ENCODE data around the gene PTPRD.
"Not testable (repeated sequence)": the region's sequence is repeated elsewhere in the genome, so short reads cannot be mapped to it uniquely, and the experiment has no call there.

PTPRD gene

DNA sequence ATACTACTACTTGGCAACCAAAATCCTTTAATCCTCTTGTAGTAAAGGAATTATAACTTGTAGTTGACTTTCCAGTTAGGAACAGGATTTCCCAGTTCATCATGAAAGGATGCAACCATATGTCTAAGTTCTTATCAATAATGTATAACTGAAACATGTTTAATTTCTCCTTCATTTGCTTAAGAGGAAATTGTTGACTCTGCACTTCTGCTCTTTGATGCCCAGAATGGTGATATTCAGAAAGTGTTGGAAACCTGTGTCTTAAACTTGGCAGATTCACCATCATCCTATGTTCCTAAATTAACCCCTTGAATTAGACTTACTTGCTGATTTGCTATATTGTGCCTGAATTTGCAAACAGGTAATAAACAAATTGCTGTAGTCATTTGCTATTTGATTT is 201.5 kb downstream of the PTPRD start:
- Histone ChIP-seq H3K4me3 (ENCODE audit: insufficient read depth, low read depth, low read length) (no peak overlapping the region), H3K27me3 (ENCODE audit: control insufficient read depth, insufficient read depth, low read length, poor library complexity, severe bottlenecking) (no peaks in the 10 kb centered on the region), H3K36me3 (ENCODE audit: control insufficient read depth, insufficient read depth, low read length) (no peaks in the 10 kb centered on the region), H3K4me1 (ENCODE audit: control insufficient read depth, insufficient read depth, low read length) (no peaks in the 10 kb centered on the region), H3K27ac (ENCODE audit: insufficient read depth, low read depth, low read length, poor library complexity, severe bottlenecking) (no peak overlapping the region), H3K9me3 (ENCODE audit: control insufficient read depth, low read length) (no peaks in the 10 kb centered on the region)

DNA sequence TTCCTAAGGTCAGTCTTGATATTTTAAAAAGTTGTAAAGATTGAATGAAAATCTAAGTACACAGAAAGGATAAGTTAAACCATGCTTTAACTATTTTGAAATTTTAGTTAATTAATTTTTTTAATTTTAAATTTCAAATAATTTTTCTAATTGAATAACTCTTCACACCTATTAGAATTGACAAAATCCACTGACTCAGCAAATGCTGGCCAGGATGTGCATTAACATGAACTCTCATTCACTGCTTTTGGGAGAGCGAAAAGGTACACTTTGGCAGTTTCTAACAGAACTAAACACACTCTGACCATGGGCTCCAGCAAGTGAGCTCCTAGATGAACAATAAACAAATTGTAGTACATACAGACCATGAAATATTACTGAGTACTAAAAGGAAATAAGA is 209.5 kb downstream of the PTPRD start:
- 92 to 96% methylated on average over 1 of the region's 1 CpG for WGBS, 2 experiments
- no peak overlapping the region for H3K27ac ChIP-seq (ENCODE audit: insufficient read depth, low read depth, low read length, poor library complexity, severe bottlenecking)

DNA sequence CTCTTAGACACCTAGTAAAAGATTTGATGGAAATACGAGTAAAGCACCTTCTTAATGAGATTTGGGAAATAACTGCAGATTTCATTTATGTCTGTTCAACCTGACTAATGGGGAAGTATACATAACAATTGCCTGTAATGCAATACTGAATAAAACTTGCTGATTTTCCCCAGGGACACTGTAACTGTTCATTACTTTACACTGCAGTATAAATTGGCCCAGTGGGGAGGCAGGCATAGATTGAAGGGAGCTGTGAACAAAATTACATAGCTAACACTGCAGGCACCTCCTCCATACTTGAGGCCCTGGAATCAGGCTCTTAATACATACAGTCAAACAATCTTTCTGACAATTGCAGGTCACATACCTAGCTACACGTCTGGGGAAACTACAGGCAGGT is 216.2 kb downstream of the PTPRD start:
- H3K4me1 ChIP-seq (ENCODE audit: control insufficient read depth, insufficient read depth, low read length), result no peaks in the 10 kb centered on the region
- H3K36me3 ChIP-seq (ENCODE audit: control insufficient read depth, insufficient read depth, low read length), result no peaks in the 10 kb centered on the region
- no peaks in the 10 kb centered on the region for H3K9me3 ChIP-seq (ENCODE audit: control insufficient read depth, low read length)
- no peak overlapping the region for H3K4me3 ChIP-seq (ENCODE audit: insufficient read depth, low read depth, low read length)
- no peak overlapping the region for H3K27ac ChIP-seq (ENCODE audit: insufficient read depth, low read depth, low read length, poor library complexity, severe bottlenecking)
- H3K27me3 ChIP-seq (ENCODE audit: control insufficient read depth, insufficient read depth, low read length, poor library complexity, severe bottlenecking), result no peaks in the 10 kb centered on the region
- 79 to 90% methylated on average over 2 of the region's 2 CpGs for WGBS, 2 experiments

More for the DNA sequence above, 209.5 kb downstream of the PTPRD start:
- no peaks in the 10 kb centered on the region for H3K4me1 ChIP-seq (ENCODE audit: control insufficient read depth, insufficient read depth, low read length)
- H3K27me3 ChIP-seq (ENCODE audit: control insufficient read depth, insufficient read depth, low read length, poor library complexity, severe bottlenecking), result no peaks in the 10 kb centered on the region
- no peaks in the 10 kb centered on the region for H3K9me3 ChIP-seq (ENCODE audit: control insufficient read depth, low read length)
- no peaks in the 10 kb centered on the region for H3K36me3 ChIP-seq (ENCODE audit: control insufficient read depth, insufficient read depth, low read length)
- H3K4me3 ChIP-seq (ENCODE audit: insufficient read depth, low read depth, low read length), result no peak overlapping the region

DNA sequence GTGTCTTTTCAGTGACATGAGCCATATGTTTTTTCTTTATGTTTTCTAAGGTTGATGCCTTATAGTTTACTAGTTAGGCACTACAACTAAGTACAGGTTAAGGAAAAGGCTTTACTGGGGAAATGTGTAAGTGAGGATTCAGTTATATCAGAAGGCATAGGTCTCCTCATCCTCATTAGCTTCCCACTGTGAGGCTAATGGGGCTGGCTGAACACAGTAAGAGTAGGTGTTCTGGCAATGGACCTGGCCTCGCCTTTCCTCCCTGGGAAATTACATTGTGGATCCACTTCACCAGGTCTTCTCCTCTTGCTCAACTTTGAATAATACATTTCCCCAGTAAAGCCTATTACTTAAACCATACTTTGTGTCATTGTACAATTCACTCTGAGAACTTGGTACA is 225.5 kb downstream of the PTPRD start:
- Histone ChIP-seq H3K27ac (ENCODE audit: insufficient read depth, low read depth, low read length, poor library complexity, severe bottlenecking) (no peak overlapping the region), H3K36me3 (ENCODE audit: control insufficient read depth, insufficient read depth, low read length) (no peaks in the 10 kb centered on the region), H3K27me3 (ENCODE audit: control insufficient read depth, insufficient read depth, low read length, poor library complexity, severe bottlenecking) (no peaks in the 10 kb centered on the region), H3K9me3 (ENCODE audit: control insufficient read depth, low read length) (no peaks in the 10 kb centered on the region), H3K4me3 (ENCODE audit: insufficient read depth, low read depth, low read length) (no peak overlapping the region), H3K4me1 (ENCODE audit: control insufficient read depth, insufficient read depth, low read length) (no peaks in the 10 kb centered on the region)
- WGBS, 2 experiments, result 91 to 100% methylated on average over 1 of the region's 1 CpG

- no peak overlapping the region for H3K4me3 ChIP-seq (ENCODE audit: insufficient read depth, low read depth, low read length)
- no peak overlapping the region for H3K27ac ChIP-seq (ENCODE audit: insufficient read depth, low read depth, low read length, poor library complexity, severe bottlenecking)
- H3K36me3 ChIP-seq (ENCODE audit: control insufficient read depth, insufficient read depth, low read length), result no peaks in the 10 kb centered on the region
- no peaks in the 10 kb centered on the region for H3K9me3 ChIP-seq (ENCODE audit: control insufficient read depth, low read length)
- no peaks in the 10 kb centered on the region for H3K27me3 ChIP-seq (ENCODE audit: control insufficient read depth, insufficient read depth, low read length, poor library complexity, severe bottlenecking)
- H3K4me1 ChIP-seq (ENCODE audit: control insufficient read depth, insufficient read depth, low read length), result no peaks in the 10 kb centered on the region
Measured at GRCh38 chr9:10371824-10372223, 241.0 kb downstream of the PTPRD start.

DNA sequence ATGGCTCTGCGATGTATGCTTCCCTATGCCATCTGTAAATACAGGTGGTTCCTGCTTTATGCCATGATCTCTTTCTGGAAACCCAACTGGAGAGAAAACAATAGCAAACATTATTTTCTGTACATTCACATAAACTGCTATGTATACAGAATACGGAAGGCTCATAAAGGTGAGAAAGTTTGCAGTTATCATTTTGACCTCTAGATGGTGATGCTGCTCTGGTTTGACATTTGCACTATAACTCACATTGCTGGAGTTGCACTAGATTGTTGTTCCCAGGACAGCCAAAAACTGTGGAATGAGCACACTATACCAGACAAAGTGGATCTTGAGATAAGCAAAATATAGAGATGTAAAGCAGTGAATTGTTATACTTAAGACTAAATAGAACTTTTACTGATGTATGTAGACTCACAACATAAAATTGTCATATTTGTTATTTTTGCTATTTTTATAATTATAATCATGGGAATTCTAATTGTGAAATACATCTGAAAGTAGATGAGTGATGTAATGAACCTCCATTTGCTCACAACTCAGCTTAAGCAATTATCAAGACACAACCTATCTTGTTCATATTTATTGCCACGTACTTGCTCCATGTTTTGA is 246.5 kb downstream of the PTPRD start:
- 63 to 70% methylated on average over 3 of the region's 3 CpGs for WGBS, 2 experiments
- H3K9me3 ChIP-seq (ENCODE audit: control insufficient read depth, low read length), result no peaks in the 10 kb centered on the region
- H3K36me3 ChIP-seq (ENCODE audit: control insufficient read depth, insufficient read depth, low read length), result no peaks in the 10 kb centered on the region
- no peaks in the 10 kb centered on the region for H3K27me3 ChIP-seq (ENCODE audit: control insufficient read depth, insufficient read depth, low read length, poor library complexity, severe bottlenecking)
- H3K27ac ChIP-seq (ENCODE audit: insufficient read depth, low read depth, low read length, poor library complexity, severe bottlenecking), result no peak overlapping the region
- H3K4me1 ChIP-seq (ENCODE audit: control insufficient read depth, insufficient read depth, low read length), result no peaks in the 10 kb centered on the region
- H3K4me3 ChIP-seq (ENCODE audit: insufficient read depth, low read depth, low read length), result no peak overlapping the region

DNA sequence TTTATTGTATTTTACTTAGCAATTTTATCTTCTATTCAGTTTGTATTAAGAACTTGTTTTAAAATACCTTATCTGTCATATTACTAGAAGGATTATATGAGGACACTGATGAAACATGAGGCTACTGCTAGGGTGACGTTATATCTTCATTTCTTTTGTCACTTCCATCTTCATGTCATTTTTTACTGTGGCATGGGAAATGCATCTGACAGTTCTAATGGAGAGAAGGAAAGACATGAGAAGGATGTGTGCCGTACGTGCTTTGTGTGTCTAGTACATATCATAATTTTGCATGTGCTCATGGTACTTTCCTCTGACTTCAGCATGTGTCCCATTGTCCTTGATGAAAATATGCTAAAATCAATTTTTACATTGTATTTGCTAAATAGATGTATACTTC is 258.2 kb downstream of the PTPRD start:
- no peaks in the 10 kb centered on the region for H3K9me3 ChIP-seq (ENCODE audit: control insufficient read depth, low read length)
- no peak overlapping the region for H3K4me3 ChIP-seq (ENCODE audit: insufficient read depth, low read depth, low read length)
- H3K36me3 ChIP-seq (ENCODE audit: control insufficient read depth, insufficient read depth, low read length), result no peaks in the 10 kb centered on the region
- no peaks in the 10 kb centered on the region for H3K4me1 ChIP-seq (ENCODE audit: control insufficient read depth, insufficient read depth, low read length)
- 94 to 100% methylated on average over 2 to 3 of the region's 3 CpGs for WGBS, 2 experiments
- no peak overlapping the region for H3K27ac ChIP-seq (ENCODE audit: insufficient read depth, low read depth, low read length, poor library complexity, severe bottlenecking)
- H3K27me3 ChIP-seq (ENCODE audit: control insufficient read depth, insufficient read depth, low read length, poor library complexity, severe bottlenecking), result no peaks in the 10 kb centered on the region

DNA sequence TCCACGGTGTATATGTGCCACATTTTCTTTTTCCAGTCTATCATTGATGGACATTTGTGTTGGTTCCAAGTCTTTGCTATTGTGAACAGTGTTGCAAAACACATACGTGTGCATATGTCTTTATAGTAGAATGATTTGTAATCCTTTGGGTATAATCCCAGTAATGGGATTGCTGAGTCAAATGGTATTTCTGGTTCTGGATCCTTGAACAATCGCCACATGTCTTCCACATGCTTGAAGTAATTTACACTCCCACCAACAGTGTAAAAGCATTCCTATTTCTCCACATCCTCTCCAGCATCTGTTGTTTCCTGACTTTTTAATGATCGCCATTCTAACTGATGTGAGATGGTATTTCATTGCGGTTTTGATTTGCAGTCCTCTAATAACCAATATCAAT is 267.2 kb downstream of the PTPRD start:
- WGBS, 2 experiments, result 51 to 54% methylated on average over 3 to 5 of the region's 5 CpGs
- H3K36me3 ChIP-seq (ENCODE audit: control insufficient read depth, insufficient read depth, low read length); H3K4me3 ChIP-seq (ENCODE audit: insufficient read depth, low read depth, low read length); H3K27me3 ChIP-seq (ENCODE audit: control insufficient read depth, insufficient read depth, low read length, poor library complexity, severe bottlenecking); H3K4me1 ChIP-seq (ENCODE audit: control insufficient read depth, insufficient read depth, low read length); H3K27ac ChIP-seq (ENCODE audit: insufficient read depth, low read depth, low read length, poor library complexity, severe bottlenecking); H3K9me3 ChIP-seq (ENCODE audit: control insufficient read depth, low read length): not testable (repeated sequence)

DNA sequence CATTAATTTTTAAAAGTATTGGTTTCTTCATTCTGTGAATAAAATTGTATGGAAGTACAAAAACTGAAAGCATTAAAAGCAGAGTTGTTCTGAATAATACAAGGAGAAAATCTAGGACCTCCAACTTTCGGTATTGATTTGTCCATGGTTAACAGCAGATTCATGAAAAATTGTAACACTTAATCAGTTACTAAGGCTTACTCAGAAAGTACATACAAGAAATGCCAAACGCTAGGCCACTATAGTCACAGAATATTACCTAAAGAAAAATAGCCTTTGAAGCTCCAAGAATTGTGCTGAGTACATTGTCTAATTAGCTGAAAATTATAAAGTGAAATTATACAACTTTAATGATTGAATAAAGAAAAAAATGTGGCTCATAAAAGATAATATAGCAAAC is 271.7 kb downstream of the PTPRD start:
- Histone ChIP-seq H3K36me3 (ENCODE audit: control insufficient read depth, insufficient read depth, low read length) (no peaks in the 10 kb centered on the region), H3K9me3 (ENCODE audit: control insufficient read depth, low read length) (no peaks in the 10 kb centered on the region), H3K27me3 (ENCODE audit: control insufficient read depth, insufficient read depth, low read length, poor library complexity, severe bottlenecking) (no peaks in the 10 kb centered on the region), H3K27ac (ENCODE audit: insufficient read depth, low read depth, low read length, poor library complexity, severe bottlenecking) (no peak overlapping the region), H3K4me1 (ENCODE audit: control insufficient read depth, insufficient read depth, low read length) (no peaks in the 10 kb centered on the region), H3K4me3 (ENCODE audit: insufficient read depth, low read depth, low read length) (no peak overlapping the region)
- WGBS, 2 experiments, result 100% methylated on average over 2 of the region's 2 CpGs

DNA sequence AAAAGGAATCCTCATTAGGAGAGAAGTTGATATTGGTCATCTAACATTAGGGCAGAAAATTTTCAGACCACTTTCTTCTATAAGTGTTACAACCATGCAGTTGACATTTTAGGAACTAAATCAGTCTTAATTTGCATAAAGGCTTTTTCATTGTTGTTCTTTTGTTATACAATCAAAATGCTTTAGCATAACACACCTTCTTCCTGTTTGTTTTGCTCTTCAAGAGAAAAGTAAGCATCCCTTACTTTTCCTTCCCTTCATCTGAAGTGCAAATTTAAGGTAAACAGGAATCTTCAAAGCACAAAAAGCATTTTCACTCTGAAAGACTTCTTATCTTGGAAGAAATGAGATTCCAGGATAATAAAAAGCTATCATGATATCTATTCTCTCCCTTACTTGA is 273.6 kb downstream of the PTPRD start:
- Histone ChIP-seq H3K9me3 (ENCODE audit: control insufficient read depth, low read length) (no peaks in the 10 kb centered on the region), H3K27me3 (ENCODE audit: control insufficient read depth, insufficient read depth, low read length, poor library complexity, severe bottlenecking) (no peaks in the 10 kb centered on the region), H3K36me3 (ENCODE audit: control insufficient read depth, insufficient read depth, low read length) (no peaks in the 10 kb centered on the region), H3K27ac (ENCODE audit: insufficient read depth, low read depth, low read length, poor library complexity, severe bottlenecking) (no peak overlapping the region), H3K4me1 (ENCODE audit: control insufficient read depth, insufficient read depth, low read length) (no peaks in the 10 kb centered on the region), H3K4me3 (ENCODE audit: insufficient read depth, low read depth, low read length) (no peak overlapping the region)

GRCh38 chr9:10331157-10331556 is 281.6 kb downstream of the PTPRD start:
- no peaks in the 10 kb centered on the region for H3K36me3 ChIP-seq (ENCODE audit: control insufficient read depth, insufficient read depth, low read length)
- no peaks in the 10 kb centered on the region for H3K9me3 ChIP-seq (ENCODE audit: control insufficient read depth, low read length)
- no peaks in the 10 kb centered on the region for H3K27me3 ChIP-seq (ENCODE audit: control insufficient read depth, insufficient read depth, low read length, poor library complexity, severe bottlenecking)
- H3K4me3 ChIP-seq (ENCODE audit: insufficient read depth, low read depth, low read length), result no peak overlapping the region
- no peak overlapping the region for H3K27ac ChIP-seq (ENCODE audit: insufficient read depth, low read depth, low read length, poor library complexity, severe bottlenecking)
- WGBS, 2 experiments, result 70 to 78% methylated on average over 2 of the region's 2 CpGs
- no peaks in the 10 kb centered on the region for H3K4me1 ChIP-seq (ENCODE audit: control insufficient read depth, insufficient read depth, low read length)
